ENCODE measurements around the gene ARVCF. TPM values are rescaled to one million over a fixed set of nuclear protein-coding genes. Genes with fewer than 3 reads are reported as not detected.

Gene ARVCF
- total and polyA plus RNA-seq, 9 of the 15 experiments (the other 6 are each of a cell fraction or from before 2014, with no cell fraction given), result 0.03 to 97.4 (median 15.6) TPM

- no peak for TF ChIP-seq ZBTB40 (IDR thresholded peaks at IDR 0.05)
- TF ChIP-seq ZBTB40 (CRISPR knock-in tag; IDR thresholded peaks at IDR 0.05), result peak; percentile 23; the same call in 1 of the 2 replicates
- TF ChIP-seq SLC30A9 (CRISPR knock-in tag; IDR thresholded peaks at IDR 0.05), result no peak
- TF ChIP-seq, protein P1, sequence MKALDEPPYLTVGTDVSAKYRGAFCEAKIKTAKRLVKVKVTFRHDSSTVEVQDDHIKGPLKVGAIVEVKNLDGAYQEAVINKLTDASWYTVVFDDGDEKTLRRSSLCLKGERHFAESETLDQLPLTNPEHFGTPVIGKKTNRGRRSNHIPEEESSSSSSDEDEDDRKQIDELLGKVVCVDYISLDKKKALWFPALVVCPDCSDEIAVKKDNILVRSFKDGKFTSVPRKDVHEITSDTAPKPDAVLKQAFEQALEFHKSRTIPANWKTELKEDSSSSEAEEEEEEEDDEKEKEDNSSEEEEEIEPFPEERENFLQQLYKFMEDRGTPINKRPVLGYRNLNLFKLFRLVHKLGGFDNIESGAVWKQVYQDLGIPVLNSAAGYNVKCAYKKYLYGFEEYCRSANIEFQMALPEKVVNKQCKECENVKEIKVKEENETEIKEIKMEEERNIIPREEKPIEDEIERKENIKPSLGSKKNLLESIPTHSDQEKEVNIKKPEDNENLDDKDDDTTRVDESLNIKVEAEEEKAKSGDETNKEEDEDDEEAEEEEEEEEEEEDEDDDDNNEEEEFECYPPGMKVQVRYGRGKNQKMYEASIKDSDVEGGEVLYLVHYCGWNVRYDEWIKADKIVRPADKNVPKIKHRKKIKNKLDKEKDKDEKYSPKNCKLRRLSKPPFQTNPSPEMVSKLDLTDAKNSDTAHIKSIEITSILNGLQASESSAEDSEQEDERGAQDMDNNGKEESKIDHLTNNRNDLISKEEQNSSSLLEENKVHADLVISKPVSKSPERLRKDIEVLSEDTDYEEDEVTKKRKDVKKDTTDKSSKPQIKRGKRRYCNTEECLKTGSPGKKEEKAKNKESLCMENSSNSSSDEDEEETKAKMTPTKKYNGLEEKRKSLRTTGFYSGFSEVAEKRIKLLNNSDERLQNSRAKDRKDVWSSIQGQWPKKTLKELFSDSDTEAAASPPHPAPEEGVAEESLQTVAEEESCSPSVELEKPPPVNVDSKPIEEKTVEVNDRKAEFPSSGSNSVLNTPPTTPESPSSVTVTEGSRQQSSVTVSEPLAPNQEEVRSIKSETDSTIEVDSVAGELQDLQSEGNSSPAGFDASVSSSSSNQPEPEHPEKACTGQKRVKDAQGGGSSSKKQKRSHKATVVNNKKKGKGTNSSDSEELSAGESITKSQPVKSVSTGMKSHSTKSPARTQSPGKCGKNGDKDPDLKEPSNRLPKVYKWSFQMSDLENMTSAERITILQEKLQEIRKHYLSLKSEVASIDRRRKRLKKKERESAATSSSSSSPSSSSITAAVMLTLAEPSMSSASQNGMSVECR (CRISPR knock-in tag; IDR thresholded peaks at IDR 0.05), result no peak
- TF ChIP-seq ZNF280A (IDR thresholded peaks at IDR 0.05; ENCODE audit: low read depth, partially characterized antibody), result peak; percentile 11
- TF ChIP-seq HDAC2 (IDR thresholded peaks at IDR 0.05), result no peak
- TF ChIP-seq, protein P2, sequence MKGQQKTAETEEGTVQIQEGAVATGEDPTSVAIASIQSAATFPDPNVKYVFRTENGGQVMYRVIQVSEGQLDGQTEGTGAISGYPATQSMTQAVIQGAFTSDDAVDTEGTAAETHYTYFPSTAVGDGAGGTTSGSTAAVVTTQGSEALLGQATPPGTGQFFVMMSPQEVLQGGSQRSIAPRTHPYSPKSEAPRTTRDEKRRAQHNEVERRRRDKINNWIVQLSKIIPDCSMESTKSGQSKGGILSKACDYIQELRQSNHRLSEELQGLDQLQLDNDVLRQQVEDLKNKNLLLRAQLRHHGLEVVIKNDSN (CRISPR knock-in tag; IDR thresholded peaks at IDR 0.05), result no peak
- TF ChIP-seq BRCA1 (IDR thresholded peaks at IDR 0.05), result no peak
- peak; percentile 70; the same call in 1 of the 2 replicates for TF ChIP-seq BRCA1 (CRISPR knock-in tag; IDR thresholded peaks at IDR 0.05)
- no peak for TF ChIP-seq L3MBTL2 (IDR thresholded peaks at IDR 0.05)
- no peak for TF ChIP-seq LEF1 (IDR thresholded peaks at IDR 0.05)
- TF ChIP-seq PHF20 (IDR thresholded peaks at IDR 0.05; ENCODE audit: partially characterized antibody), result no peak
These were observed 88.4 kb downstream of the ARVCF start (continued) for GRCh38 chr22:19928207-19928606.

All from K562 (cell line).